ENCODE measurements around the gene PRDM10.
"Not testable (repeated sequence)": the region's sequence is repeated elsewhere in the genome, so short reads cannot be mapped to it uniquely, and the experiment has no call there.

PRDM10 gene

DNA sequence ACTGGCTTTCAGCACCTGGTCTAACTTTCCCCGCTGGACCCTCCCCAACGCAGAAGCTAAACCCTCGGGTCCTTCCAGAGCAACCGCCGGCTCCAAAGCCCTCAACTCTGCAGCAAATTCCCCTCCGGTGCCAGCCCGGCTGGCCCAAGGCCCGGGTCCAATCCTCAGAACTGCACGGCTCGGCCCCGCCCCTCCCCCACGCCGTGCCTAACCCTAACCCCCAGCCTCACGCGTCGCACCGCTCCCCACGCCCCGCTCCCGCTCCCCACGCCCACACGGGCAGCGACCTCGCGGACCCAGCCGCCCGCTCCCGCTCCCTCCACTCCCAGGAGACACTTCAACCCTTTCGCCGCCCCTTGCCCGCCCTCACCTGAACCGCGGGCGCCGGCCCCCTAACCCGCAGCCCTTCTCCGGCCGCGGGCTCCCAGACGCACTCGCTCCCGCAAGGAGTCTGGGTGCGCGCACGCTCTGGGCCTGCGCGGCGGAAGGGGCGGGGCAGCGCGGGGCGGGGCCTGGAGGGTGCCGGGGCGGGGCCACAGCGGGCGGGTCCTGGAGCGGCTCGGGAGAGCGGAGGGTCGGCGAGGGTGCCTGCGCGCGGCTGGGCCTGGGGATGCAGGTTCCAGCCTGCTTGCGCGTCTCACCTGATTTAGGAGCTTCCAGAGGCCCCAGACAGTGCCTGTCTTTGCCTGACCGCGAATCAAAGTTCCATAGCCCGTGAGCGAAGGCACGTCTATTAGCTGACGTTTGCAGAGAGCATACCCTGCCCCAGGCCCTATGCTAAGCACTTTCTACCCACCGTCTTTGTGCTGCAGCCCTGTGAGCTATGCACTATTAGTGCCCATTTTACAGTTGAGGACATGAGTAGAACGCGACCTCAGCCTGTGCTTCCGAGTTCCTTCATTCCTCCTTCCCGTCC lies 107.3 kb downstream of the PRDM10 start, which contains the start of gene NFRKB:
Gene NFRKB (minus strand): TSS at position 453 of the 916 bp plus-strand sequence. CDS start 2,729 bp downstream, outside the sequence.
- peak; percentile 79 to 82 for DNase-seq (ENCODE audit: low read depth in 2 of 2)

DNA sequence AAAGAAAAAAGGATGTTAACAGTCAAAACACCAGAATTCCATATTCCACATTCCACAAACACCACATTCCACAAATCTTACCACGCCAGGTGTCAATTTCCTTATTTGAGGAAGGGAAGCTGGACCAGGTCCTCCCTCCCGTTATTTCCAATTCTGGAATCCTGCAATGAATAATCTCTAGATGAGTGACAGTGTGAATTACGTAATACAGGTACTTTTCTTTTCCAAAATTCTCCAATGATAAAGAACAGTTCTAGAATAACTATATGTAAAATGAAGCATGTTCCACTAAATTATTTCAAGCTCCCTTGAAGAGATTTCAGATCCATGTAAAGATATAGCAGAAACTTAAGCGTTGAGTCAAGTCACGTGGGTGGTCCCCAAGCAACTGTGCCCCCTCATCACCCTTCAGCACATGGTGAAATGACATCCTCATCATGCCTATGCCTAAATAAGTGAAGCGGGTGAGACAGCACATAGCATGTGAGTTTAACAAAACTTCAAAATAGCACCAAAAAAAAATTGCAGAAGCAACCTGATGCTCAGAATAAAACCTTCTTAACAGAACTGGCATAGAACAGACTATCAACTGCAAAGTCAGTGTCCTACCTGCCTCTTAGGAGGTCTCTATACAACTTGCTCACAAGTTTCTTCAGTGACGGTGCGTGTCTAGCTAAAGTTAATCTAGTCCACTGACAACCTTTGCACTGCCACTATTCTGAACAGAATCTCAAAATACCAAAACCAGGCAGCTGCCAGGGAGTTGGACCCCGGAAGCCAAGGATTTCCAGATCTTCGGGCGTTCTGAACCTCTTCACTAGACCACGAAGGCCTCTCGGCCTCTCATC lies 108.1 kb downstream of the PRDM10 start:
- DNase-seq (ENCODE audit: low read depth in 2 of 2): no peak

DNA sequence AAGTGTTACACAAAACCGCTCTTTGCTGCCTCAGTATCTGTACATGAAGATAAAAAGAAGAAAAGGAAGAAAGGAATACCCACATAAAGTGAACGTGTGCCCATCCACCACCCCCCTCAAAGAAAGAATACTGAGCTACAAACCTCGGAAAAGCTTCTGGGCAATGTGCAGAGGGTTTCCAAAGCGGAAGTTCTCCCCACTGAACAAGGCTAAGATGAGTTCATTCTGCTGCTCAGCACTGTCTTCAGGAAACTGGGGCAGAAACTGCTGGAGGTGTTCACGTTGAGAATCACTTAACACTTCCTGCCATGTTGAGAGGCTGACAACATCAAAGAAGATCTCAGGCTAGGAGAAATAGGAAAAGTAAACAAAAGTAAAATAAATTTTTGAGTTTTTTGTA lies 114.2 kb downstream of the PRDM10 start:
- no peak for DNase-seq (ENCODE audit: low read depth in 2 of 2)

DNA sequence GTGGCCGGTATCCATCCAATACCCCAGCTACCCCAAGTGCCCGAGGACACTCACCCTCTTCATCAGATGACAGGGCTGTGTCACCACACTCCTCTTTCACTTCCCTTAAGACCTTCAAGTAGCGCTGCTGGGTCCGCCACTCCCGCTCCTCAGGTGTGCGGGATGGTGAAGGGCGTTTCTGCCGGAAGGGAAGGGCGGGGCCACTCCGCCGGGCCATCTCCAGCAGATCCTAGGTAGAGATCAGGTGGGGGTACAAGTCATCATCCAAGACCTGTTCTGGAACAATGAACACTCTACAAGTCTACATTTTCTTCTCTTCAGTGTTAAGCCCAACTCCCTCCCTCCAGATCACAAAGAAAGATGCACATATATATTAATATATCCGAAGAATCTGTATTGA lies 117.3 kb downstream of the PRDM10 start:
- no peak for DNase-seq (ENCODE audit: low read depth in 2 of 2)

DNA sequence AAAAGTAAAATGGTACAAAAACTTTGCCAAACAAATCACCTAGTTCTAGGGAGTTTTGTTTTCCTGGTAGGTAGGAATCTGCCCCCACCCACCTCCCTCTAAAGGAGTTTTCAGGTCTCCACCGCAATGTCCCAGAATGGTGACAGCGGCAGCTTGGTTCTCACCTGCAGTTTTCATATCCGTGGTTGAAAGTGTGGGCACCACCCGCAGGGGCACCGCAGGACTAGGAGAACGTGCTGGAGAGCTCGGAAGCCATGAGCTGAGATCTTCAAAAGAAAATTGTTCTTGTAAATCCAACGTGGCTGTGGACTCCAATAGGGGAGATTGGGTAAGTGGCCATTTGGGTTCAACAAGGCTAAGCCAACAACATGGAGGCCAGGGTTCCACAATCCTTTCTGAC lies 118.1 kb downstream of the PRDM10 start:
- DNase-seq (ENCODE audit: low read depth in 2 of 2): no peak

DNA sequence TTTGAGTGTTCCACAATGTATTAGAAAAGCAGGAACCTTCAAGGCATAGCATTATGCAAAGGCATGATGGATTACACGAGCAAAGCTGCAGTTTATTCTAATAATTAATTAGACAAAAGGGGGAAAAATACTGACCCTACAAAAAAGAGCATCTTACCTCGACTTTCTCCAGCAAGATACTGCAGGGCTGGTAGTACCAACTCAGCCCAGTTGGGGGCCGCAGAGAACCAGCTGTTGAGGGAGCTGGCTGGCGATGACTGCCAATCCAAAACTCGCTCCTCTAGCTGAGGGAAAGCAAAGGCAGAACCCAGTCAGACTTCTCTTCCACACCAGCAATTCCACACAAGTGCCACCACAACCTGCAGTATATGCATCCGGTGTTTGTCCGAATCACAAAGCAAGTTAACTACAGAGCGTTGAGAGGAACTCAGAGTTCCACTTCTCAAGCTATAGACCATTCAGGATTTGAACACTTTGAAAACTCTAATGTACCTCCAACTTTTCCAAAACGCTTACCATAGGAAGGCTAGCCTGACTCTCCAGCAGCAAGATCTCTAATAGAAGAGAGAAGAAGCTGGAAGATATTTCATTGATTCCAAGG lies 121.0 kb downstream of the PRDM10 start:
- DNase-seq (ENCODE audit: low read depth in 2 of 2): peak in 1 of 2 experiments; percentile 30

DNA sequence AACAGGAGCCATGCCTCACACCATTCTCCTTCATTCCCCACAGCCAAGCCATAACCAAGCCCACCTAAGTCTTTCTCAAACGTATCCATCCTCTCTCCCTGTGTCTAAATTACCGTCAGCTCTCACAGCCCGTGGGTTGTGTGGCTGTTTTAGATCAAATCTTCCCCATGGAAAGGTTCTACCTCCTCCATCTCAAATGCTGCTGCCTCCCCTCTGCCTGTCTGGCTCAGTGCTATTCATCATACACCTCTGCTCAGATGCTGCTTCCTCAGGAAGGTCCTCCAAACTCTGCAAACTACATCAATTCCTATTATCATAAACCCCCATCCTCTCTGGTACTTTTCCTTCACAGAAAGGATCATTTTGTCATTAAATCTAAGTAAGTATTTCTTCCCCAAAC lies 122.3 kb downstream of the PRDM10 start:
- DNase-seq (ENCODE audit: low read depth in 2 of 2): no peak

DNA sequence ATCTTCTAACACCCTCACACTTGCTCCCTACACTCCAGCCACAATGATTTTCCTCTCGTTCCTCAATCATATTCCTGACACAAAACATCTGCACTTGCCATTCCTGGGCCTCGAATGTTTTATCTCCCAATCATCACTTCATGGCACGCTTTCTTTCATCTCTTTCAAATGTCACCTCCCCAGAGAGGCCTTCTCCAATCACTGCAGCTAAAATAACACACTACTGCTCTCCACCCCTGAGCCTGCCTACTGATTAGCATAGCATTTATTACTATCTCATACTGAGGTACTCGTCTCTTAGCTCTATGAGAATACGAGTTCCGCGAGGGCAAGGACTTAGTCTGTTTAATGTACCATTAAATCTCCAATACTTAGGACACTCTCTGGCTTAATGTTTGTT lies 130.7 kb downstream of the PRDM10 start:
- DNase-seq (ENCODE audit: low read depth in 2 of 2): no peak

DNA sequence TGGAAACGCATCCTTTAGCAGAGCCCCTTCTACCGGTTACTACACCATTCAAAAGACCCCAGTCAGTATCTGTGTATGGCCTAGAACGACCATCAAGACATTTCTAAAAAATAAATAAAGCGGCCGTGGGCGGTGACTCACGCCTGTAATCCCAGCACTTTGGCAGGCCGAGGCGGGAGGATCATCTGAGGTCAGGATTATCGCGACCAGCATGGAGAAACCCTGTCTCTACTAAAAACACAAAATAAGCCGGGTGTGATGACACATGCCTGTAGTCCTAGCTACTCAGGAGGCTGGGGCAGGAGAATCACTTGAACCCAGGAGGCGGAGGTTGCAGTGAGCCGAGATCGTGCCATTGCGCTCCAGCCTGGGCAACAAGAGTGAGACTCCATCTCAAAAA lies 134.0 kb downstream of the PRDM10 start:
- DNase-seq (ENCODE audit: low read depth in 2 of 2): not testable (repeated sequence)

DNA sequence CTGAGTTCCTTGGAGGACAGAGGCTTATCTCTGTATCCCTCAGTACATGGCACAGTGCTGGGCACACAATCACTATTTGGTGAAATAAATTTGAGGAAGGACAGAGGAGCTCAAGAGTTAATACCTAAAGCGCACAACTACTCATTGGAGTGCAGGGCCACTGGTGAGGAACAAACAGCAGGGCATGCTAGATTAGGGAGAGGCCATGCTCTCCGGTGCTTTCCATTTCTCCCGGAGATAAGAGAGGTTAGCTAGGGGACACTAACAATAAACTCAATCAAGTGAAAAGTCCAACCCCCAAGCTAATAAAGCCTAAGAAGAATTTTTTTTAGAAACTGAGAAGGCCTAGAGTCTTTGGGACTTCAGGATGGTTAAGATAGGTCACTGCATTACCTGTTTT lies 136.3 kb downstream of the PRDM10 start:
- no peak for DNase-seq (ENCODE audit: low read depth in 2 of 2)

DNA sequence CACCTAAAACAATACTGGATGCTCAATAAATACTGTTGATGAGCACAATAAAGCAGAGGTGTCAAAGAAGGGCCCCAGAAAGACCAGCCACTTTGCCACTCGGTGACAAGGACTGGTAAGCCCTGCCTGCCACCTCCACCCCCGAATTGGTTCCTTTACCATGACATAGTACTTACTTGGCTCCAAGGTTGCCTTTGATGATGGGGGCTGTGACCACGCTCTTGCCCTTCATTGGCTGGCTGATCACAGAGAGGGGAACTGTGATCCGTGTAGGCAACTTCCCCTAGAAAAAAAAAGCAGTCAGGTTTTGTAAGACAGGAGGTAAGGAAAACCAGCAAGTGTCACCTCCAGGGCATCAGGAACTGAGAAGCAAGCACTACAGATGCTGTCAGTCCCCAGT lies 136.9 kb downstream of the PRDM10 start:
- DNase-seq (ENCODE audit: low read depth in 2 of 2): no peak

DNA sequence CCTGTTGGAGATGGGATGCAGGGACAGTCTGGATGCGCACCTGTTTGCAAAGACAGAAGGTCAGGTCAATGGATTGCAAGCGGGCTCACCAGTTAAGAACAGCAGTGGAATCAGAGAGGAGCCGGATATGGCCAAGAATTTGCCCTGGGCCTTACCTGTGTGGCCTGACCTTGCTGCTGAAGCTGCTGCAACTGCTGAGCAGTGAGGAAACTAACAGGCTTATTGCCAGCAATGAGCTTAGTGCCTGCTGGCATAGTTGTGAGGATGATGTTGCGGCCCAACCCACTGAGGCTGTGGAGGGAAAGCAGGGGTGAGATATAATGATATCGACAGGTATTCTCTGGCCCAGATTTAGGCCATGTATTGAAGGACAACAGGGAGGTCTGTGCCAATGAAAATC lies 137.8 kb downstream of the PRDM10 start:
- DNase-seq (ENCODE audit: low read depth in 2 of 2): no peak

DNA sequence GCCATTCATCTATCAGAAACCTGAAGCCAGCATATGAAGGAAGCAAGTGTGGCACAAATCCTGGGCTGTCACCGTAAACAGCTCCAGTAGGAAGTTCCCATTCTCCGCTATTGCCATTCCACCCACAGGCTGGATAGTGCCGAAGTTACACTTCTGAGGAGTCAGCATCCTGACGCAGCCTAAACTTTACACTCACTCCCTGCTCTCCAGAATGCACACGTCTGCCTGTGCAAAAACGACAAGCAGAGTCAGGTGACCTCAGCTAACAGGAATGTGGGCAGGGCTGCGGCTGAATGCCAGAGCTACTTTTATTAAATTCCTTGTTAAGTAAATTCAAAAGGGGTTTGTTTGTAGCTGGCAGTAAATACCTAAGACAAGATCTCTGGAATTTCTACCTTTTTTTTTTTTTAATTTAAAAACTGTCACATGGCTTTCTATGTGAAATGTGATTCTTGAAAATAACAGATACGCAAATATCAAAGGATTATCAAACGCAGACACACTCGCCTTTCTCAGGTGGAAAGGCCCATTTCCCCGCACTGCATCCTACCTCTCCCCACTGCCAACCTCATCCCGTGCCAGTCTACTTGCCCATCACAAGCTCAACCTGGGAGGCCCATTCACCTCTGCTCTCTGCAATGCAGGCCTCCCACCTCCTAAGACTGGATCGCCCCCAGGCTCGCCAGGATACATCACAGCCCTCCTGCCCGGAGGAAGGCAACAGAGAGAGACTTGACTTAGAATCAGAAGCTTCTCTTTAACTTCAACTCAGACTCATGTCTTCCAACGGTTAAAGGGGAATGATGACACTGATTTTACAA lies 140.7 kb downstream of the PRDM10 start:
- DNase-seq (ENCODE audit: low read depth in 2 of 2): no peak

DNA sequence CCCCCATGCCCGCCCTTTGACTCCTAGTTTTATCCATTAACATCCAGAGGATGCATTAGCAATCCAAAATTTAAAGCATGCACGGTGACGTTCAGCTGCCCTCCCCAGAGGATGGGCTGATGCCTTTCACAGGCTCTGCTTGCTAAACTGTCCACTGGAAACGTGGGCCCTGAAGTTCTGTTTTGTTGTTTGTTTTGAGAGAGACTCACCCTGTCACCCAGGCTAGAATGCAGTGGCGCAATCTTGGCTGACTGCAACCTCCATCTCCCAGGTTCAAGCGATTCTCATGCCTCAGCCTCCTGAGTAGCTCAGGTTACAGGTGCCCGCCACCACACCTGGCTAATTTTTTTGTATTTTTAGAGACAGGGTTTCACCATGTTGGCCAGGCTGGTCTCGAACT lies 146.6 kb downstream of the PRDM10 start:
- no peak for DNase-seq (ENCODE audit: low read depth in 2 of 2)

DNA sequence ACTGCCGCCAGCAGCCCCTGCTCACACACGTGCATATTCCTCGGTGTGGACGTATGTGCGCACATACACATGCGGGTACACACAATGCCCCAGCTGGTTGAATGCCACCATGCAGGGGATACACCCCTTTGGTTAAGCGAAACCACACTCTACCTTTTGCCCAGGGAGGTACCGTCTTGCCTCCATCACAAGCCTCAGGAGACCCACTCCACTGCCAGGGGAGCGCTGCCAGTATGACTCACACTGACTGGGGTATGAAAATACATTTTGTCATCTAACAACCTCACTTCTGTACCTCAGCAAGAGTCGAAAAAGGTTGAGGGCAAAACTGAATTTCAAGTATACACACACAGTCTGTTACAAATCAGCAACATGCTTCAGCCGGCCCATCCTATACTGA lies 147.5 kb downstream of the PRDM10 start:
- DNase-seq (ENCODE audit: low read depth in 2 of 2): no peak

DNA sequence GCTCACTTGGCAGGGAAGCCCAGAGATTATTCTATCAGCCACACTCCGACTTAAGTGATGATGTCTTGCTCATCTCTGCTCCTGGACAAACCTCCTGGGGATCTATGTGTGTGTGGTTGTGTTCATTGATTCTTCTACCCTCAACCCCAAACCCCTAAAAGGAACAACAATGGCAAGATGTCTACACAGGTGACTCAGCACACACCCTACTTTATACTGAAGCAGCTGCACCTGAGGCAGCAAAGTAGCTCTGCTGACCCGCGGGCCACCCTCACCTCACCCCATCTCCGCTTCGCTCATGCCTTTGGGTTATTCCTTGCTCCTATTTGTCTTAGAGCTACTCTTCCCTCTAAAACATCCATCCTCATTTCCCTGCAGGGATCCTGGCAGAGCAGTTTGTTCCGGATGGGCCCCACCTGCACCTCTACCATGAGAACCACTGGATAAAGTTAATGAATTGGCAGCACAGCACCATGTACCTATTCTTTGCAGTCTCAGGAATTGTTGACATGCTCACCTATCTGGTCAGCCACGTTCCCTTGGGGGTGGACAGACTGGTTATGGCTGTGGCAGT lies 148.3 kb downstream of the PRDM10 start:
- no peak for DNase-seq (ENCODE audit: low read depth in 2 of 2)

DNA sequence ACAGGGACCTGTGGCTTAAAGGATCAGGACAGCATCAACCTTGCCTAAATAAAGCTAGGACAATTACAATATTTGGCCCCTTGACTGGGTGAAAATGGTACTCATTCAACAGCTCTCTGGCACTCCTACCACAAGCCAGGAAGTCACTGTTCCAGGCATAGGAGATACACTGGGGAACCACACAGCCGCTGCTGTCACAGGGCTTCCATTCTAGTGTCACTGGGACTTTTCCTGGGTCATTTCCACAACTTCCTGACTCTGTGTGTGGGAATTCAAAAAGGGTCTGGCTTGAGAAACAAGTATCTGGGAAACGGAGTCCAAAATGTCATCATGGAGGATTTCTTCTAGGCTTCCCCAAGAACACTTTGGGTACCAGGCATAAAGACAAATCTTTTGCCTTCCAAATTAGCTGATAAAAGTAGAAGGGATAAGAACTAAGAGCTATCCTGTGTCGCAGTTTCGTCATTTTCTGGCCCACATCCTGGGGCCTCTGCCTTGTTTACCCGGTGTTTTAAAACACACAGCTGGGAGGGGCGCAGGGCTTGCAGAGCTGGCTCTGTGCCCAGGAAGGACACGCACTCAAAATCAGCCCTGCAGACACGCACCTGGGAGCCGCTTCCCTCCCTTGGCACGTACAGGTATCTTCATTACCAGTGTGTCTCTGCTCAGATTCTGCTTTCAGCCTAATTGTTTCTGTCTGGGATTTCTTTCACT lies 149.0 kb downstream of the PRDM10 start:
- DNase-seq (ENCODE audit: low read depth in 2 of 2): peak in 1 of 2 experiments; percentile 9

DNA sequence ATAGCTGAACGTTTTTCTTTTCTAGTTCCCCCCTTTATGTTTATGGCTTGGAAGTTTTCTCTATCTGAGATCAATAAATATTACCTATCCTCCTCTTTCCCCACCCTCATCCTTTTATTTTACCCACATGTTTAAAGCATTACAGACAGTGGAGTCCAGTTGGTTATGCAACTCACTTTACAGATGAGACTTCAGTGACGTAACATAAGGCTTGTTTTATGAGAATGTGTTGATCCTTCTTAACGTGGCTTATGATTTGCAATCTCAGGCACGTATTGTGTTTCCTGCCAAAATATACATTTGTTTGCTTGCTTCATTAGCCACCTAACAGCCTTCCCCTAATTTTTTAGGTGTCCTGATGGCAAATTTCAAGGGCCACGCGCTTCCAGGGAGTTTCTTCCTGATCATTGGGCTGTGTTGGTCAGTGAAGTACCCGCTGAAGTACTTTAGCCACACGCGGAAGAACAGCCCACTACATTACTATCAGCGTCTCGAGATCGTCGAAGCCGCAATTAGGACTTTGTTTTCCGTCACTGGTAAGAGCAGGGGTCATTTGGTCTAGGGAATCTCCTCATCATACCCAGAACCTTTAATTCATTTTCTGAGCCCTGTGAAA lies 150.4 kb downstream of the PRDM10 start:
- no peak for DNase-seq (ENCODE audit: low read depth in 2 of 2)

Data from stimulated activated CD4-positive, alpha-beta T cell treated with anti-CD3 and anti-CD28 coated beads, Interleukin-12 subunit alpha, Interleukin-12 subunit beta, amount 100 ng/mL, for 24 hours (primary cell).